Measurements from ENCODE around the gene TUBGCP3. TPM values are rescaled to one million over a fixed set of nuclear protein-coding genes. Genes with fewer than 3 reads are reported as not detected.

Gene TUBGCP3
- total RNA-seq, 1 experiment from 2014 or later, result 37.3 TPM

DNA sequence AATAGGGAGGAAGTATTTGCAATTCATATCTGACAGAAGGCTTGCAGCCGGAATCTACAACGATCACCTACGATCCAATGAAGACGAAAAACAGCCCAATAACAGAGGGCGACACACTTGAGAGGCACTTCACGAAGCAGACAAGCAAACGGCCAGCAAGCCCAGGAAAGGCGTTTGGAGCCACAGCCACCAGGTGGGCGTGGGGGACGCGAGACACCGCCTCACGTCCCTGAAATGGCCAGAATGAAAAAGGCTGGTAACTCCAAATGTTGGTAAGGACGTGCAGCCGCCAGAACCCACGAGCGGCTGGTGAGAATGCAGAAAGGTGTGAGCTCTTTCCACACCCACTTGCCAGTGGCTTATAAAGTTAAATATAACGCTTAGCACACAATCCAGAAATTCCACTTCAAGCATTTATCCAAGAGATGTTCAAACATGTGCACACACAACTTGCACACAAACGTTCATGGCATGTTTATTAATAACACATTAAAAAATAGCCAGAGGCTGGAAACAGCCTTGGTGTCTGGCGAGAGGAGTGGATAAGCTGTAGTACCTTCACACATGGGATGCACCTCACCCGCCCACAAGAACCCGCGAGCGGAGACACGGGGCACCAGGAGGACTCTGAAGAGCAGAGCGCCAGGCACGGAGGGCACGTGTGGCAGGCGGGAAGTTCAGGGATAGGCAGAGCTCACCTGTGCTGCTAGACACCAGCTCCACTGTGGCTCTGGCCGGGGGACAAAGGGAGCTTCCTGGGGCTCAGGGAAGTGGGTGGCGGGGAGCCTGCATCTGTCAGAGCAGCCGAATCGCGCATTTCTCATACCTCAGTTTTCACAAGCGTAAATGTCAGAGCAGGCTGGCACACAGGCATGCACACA, 122.5 kb downstream of the TUBGCP3 start:
- WGBS (ENCODE audit: extremely low coverage, insufficient read length, low lambda C conversion rate), result no CpG with 5 or more reads among the region's 35 CpGs

More for the DNA sequence above, 122.5 kb downstream of the TUBGCP3 start:
- Histone ChIP-seq H4K20me1 (ENCODE audit: control insufficient read depth, insufficient read depth, insufficient read length) (no peaks in the 10 kb centered on the region), H3K9me3 (ENCODE audit: control insufficient read depth, low read depth, low read length) (no peaks in the 10 kb centered on the region), H3K4ac (ENCODE audit: low read depth, low read length) (no peak overlapping the region), H3K56ac (ENCODE audit: insufficient read length, low read depth, low read length) (no peak overlapping the region), H2BK12ac (ENCODE audit: insufficient read length, low read depth, low read length) (no peak overlapping the region), H3K23ac (ENCODE audit: insufficient read length, low read depth, low read length) (no peak overlapping the region), H3K23me2 (ENCODE audit: insufficient read length, low read depth, low read length, poor library complexity, severe bottlenecking) (no peaks in the 10 kb centered on the region), H2AK5ac (ENCODE audit: insufficient read length, low read length) (no peak overlapping the region), H2BK120ac (ENCODE audit: low read depth, low read length, poor library complexity, severe bottlenecking) (no peak overlapping the region), H4K5ac (ENCODE audit: insufficient read length, low read depth, low read length) (no peak overlapping the region), H3K79me2 (ENCODE audit: insufficient read depth, low read length) (no peaks in the 10 kb centered on the region), H3K4me1 (ENCODE audit: insufficient read depth, low read length) (no peaks in the 10 kb centered on the region), H4K91ac (ENCODE audit: insufficient read length, low read depth, low read length) (no peak overlapping the region), H3K4me2 (ENCODE audit: insufficient read depth, insufficient read length, low read length) (no peak overlapping the region), H3K9ac (ENCODE audit: extremely low read depth, insufficient read length, low read length) (no peak overlapping the region), H2AFZ (ENCODE audit: low read length) (no peak overlapping the region), H3K27ac (ENCODE audit: insufficient read length, low read depth, low read length) (no peak overlapping the region), H2BK5ac (ENCODE audit: insufficient read length, low read length) (no peak overlapping the region), H3K18ac (ENCODE audit: insufficient read length, low read depth, low read length) (no peak overlapping the region), H4K8ac (replicated peaks; ENCODE audit: insufficient read length, low read depth, low read length) (no peak overlapping the region), H3T11ph (ENCODE audit: low read length) (no peak overlapping the region), H2BK15ac (ENCODE audit: low read depth, low read length) (no peak overlapping the region), H3K79me1 (ENCODE audit: insufficient read depth, low read depth, low read length, poor library complexity, severe bottlenecking) (no peaks in the 10 kb centered on the region), H3K27me3 (ENCODE audit: insufficient read depth, low read length) (no peaks in the 10 kb centered on the region), H3K14ac (ENCODE audit: insufficient read depth, low read length) (no peak overlapping the region; the same call in 1 of the 2 replicates), H2BK20ac (ENCODE audit: low read depth, low read length, poor library complexity, severe bottlenecking) (no peak overlapping the region)
- peaks cover 0 to 2% (median 0%) of the 10 kb centered on the region in 3 experiments; a peak in 2 of 7 replicates for H3K36me3 Mint-ChIP-seq (ENCODE audit: insufficient read depth in 1 of 3, low read depth in 3 of 3)
- DNase-seq, result no peak
- peaks cover 6% of the 10 kb centered on the region for H3K27me3 Mint-ChIP-seq (ENCODE audit: low read depth)
- H3K9me3 Mint-ChIP-seq, result peaks cover 6 to 7% of the 10 kb centered on the region in 2 experiments; a peak in 2 of 5 replicates
- H3K4me1 Mint-ChIP-seq, result no peaks in the 10 kb centered on the region
- no peak overlapping the region; a peak in 1 of 7 replicates for H3K27ac Mint-ChIP-seq
- TF ChIP-seq, protein P1, sequence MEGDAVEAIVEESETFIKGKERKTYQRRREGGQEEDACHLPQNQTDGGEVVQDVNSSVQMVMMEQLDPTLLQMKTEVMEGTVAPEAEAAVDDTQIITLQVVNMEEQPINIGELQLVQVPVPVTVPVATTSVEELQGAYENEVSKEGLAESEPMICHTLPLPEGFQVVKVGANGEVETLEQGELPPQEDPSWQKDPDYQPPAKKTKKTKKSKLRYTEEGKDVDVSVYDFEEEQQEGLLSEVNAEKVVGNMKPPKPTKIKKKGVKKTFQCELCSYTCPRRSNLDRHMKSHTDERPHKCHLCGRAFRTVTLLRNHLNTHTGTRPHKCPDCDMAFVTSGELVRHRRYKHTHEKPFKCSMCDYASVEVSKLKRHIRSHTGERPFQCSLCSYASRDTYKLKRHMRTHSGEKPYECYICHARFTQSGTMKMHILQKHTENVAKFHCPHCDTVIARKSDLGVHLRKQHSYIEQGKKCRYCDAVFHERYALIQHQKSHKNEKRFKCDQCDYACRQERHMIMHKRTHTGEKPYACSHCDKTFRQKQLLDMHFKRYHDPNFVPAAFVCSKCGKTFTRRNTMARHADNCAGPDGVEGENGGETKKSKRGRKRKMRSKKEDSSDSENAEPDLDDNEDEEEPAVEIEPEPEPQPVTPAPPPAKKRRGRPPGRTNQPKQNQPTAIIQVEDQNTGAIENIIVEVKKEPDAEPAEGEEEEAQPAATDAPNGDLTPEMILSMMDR (conservative IDR thresholded peaks at IDR 0.05), result no peak
- H3K4me3 Mint-ChIP-seq, result no peak overlapping the region

Data from H9 (cell line).